ENCODE data around the gene ABCG4. TPM values are rescaled to one million over a fixed set of nuclear protein-coding genes. Genes with fewer than 3 reads are reported as not detected.
"Not testable (repeated sequence)": the region's sequence is repeated elsewhere in the genome, so short reads cannot be mapped to it uniquely, and the experiment has no call there.

ABCG4 gene
- total RNA-seq, 1 donor from 2014 or later, result 0.13 TPM

GRCh38 chr11:119178166-119178680 lies 29.4 kb downstream of the ABCG4 start:
- H3K4me3 ChIP-seq (ENCODE audit: low read depth, low read length), result no peak overlapping the region
- DNase-seq (ENCODE audit: low read depth), result no peak
- no peaks in the 10 kb centered on the region for H3K36me3 ChIP-seq (ENCODE audit: control insufficient read depth, insufficient read depth, low read length)
- H3K27me3 ChIP-seq (ENCODE audit: control insufficient read depth, insufficient read depth, low read length), result no peaks in the 10 kb centered on the region
- no peak for TF ChIP-seq CTCF (IDR thresholded peaks at IDR 0.05; ENCODE audit: insufficient read depth, low read length, poor library complexity, severe bottlenecking)

GRCh38 chr11:119179342-119179741 lies 30.5 kb downstream of the ABCG4 start:
- DNase-seq (ENCODE audit: low read depth), result no peak
- no peaks in the 10 kb centered on the region for H3K36me3 ChIP-seq (ENCODE audit: control insufficient read depth, insufficient read depth, low read length)
- H3K4me3 ChIP-seq (ENCODE audit: low read depth, low read length), result no peak overlapping the region
- TF ChIP-seq CTCF (IDR thresholded peaks at IDR 0.05; ENCODE audit: insufficient read depth, low read length, poor library complexity, severe bottlenecking), result no peak
- no peaks in the 10 kb centered on the region for H3K27me3 ChIP-seq (ENCODE audit: control insufficient read depth, insufficient read depth, low read length)

GRCh38 chr11:119179983-119180382 lies 31.1 kb downstream of the ABCG4 start:
- no peak for DNase-seq (ENCODE audit: low read depth)
- Histone ChIP-seq H3K4me3 (ENCODE audit: low read depth, low read length) (no peak overlapping the region), H3K27me3 (ENCODE audit: control insufficient read depth, insufficient read depth, low read length) (no peaks in the 10 kb centered on the region), H3K36me3 (ENCODE audit: control insufficient read depth, insufficient read depth, low read length) (no peaks in the 10 kb centered on the region)
- TF ChIP-seq CTCF (IDR thresholded peaks at IDR 0.05; ENCODE audit: insufficient read depth, low read length, poor library complexity, severe bottlenecking), result no peak

- Histone ChIP-seq H3K36me3 (ENCODE audit: control insufficient read depth, insufficient read depth, low read length) (no peaks in the 10 kb centered on the region), H3K4me3 (ENCODE audit: low read depth, low read length) (no peak overlapping the region), H3K27me3 (ENCODE audit: control insufficient read depth, insufficient read depth, low read length) (no peaks in the 10 kb centered on the region)
- TF ChIP-seq CTCF (IDR thresholded peaks at IDR 0.05; ENCODE audit: insufficient read depth, low read length, poor library complexity, severe bottlenecking), result no peak
- no peak for DNase-seq (ENCODE audit: low read depth)
These were observed 32.2 kb downstream of the ABCG4 start for GRCh38 chr11:119180729-119181676.

GRCh38 chr11:119181677-119182412 lies 33.0 kb downstream of the ABCG4 start:
- no peaks in the 10 kb centered on the region for H3K27me3 ChIP-seq (ENCODE audit: control insufficient read depth, insufficient read depth, low read length)
- no peaks in the 10 kb centered on the region for H3K36me3 ChIP-seq (ENCODE audit: control insufficient read depth, insufficient read depth, low read length)
- no peak for DNase-seq (ENCODE audit: low read depth)
- H3K4me3 ChIP-seq (ENCODE audit: low read depth, low read length), result no peak overlapping the region
- TF ChIP-seq CTCF (IDR thresholded peaks at IDR 0.05; ENCODE audit: insufficient read depth, low read length, poor library complexity, severe bottlenecking), result no peak

GRCh38 chr11:119184399-119184798 lies 35.5 kb downstream of the ABCG4 start:
- H3K27me3 ChIP-seq (ENCODE audit: control insufficient read depth, insufficient read depth, low read length); DNase-seq (ENCODE audit: low read depth); H3K36me3 ChIP-seq (ENCODE audit: control insufficient read depth, insufficient read depth, low read length); H3K4me3 ChIP-seq (ENCODE audit: low read depth, low read length): not testable (repeated sequence)

Data from kidney epithelial cell (primary cell).